K562 (cell line): ENCODE measurements around the gene ZBP1. TPM values are rescaled to one million over a fixed set of nuclear protein-coding genes. Genes with fewer than 3 reads are reported as not detected.

Source experiments
- C11orf30 ChIP-seq: fragments of 450-650 bp; IDR thresholded peaks from 2 replicates; pipeline ENCODE4 v1.6.1; 2016; ENCODE audit warnings: low read depth, mild to moderate bottlenecking
- HDGF ChIP-seq: fragments of 450-650 bp; IDR thresholded peaks from 2 replicates; pipeline ENCODE4 v1.6.1; 2016
- HES1 ChIP-seq: fragments of 450-650 bp; IDR thresholded peaks from 2 replicates; pipeline ENCODE4 v1.6.1; 2016; ENCODE audit warnings: low read depth, mild to moderate bottlenecking, moderate library complexity
- HEY1 ChIP-seq: fragments of 250-450 bp; sonication (Bioruptor Pico); IDR thresholded peaks from 2 replicates; pipeline ENCODE4 v1.5.0; 2020; ENCODE audit warnings: mild to moderate bottlenecking, moderate library complexity, borderline replicate concordance
- MAFG ChIP-seq: fragments of 450-650 bp; conservative IDR thresholded peaks from 2 replicates; pipeline ENCODE4 v1.6.1; 2016; ENCODE audit warnings: missing genetic modification characterization, missing compliant biosample characterization
- NFE2L1 ChIP-seq: fragments of 450-650 bp; IDR thresholded peaks from 2 replicates; pipeline ENCODE4 v1.6.1; 2016; ENCODE audit warnings: missing genetic modification characterization, low read depth, mild to moderate bottlenecking, missing compliant biosample characterization, moderate library complexity, borderline replicate concordance
- PPARD ChIP-seq: fragments of 250-450 bp; sonication (Bioruptor Pico); IDR thresholded peaks from 2 replicates; pipeline ENCODE4 v1.8.0; 2022; ENCODE audit warnings: inconsistent platforms, mild to moderate bottlenecking, moderate library complexity
- SLC30A9 ChIP-seq: fragments of 250-450 bp; sonication (Bioruptor Pico); IDR thresholded peaks from 2 replicates; pipeline ENCODE4 v1.8.0; 2022; ENCODE audit warnings: mild to moderate bottlenecking, moderate library complexity
- TSC22D4 ChIP-seq: fragments of 450-650 bp; IDR thresholded peaks from 2 replicates; pipeline ENCODE4 v1.6.1; 2016; ENCODE audit warnings: missing genetic modification characterization, missing biosample characterization, control low read depth
- VEZF1 ChIP-seq: fragments of 200-800 bp; sonication (Bioruptor generic); IDR thresholded peaks from 2 replicates; pipeline ENCODE4 v1.6.1; 2017; ENCODE audit warnings: missing genetic modification characterization, missing compliant biosample characterization
- ZBTB26 ChIP-seq: fragments of 450-650 bp; formaldehyde crosslinking; IDR thresholded peaks from 2 replicates; pipeline ENCODE4 v1.4.0; 2022; ENCODE audit warnings: missing genetic modification characterization
- ZFPM2 ChIP-seq: fragments of 250-450 bp; sonication (Bioruptor Pico); IDR thresholded peaks from 2 replicates; pipeline ENCODE4 v1.5.1; 2022; ENCODE audit warnings: mild to moderate bottlenecking
- ZNF316 ChIP-seq: fragments of 450-650 bp; IDR thresholded peaks from 2 replicates; pipeline ENCODE4 v1.6.1; 2016
- ZNF384 ChIP-seq: IDR thresholded peaks from 2 replicates; pipeline ENCODE4 v1.6.1; 2012; ENCODE audit warnings: low read depth, low read length, improper control_type of control experiment
- ZNF707 ChIP-seq: fragments of 250-450 bp; sonication (Bioruptor Pico); conservative IDR thresholded peaks from 2 replicates; pipeline ENCODE4 v1.8.0; 2022; ENCODE audit warnings: inconsistent platforms, mild to moderate bottlenecking, moderate library complexity
- polyA plus RNA-seq, 8 experiments: library from polyadenylated mRNA; depleted of rRNA in 4 of 8; stranded (reverse) in 5 of 8; unstranded in 3 of 8; fragments of >200 nt; fragmentation: Nextera tagmentation in 2 of 8; fragmentation: Illumina TruSeq in 1 of 8; extraction: Ambion mirVana in 2 of 8; extraction: Trizol in 1 of 8; gene quantifications; 2 replicates each; pipeline versions ENCODE4 v1.2.1 to v1.2.3, GENCODE V29; 2011 to 2014; ENCODE audit warnings: inconsistent platforms in 1 of 8, missing spikeins in 1 of 8
- total RNA-seq, 7 experiments: library from RNA; depleted of rRNA in 6 of 7; stranded (reverse); fragments of >200 nt in 6 of 7; fragmentation: Illumina TruSeq in 2 of 7; extraction: Trizol in 2 of 7; gene quantifications; 2 replicates each; pipeline versions ENCODE4 v1.2.1 to v1.2.3, GENCODE V29; 2011 to 2021; ENCODE audit warnings: low replicate concordance in 1 of 7
- TF ChIP-seq, protein P1 (sequence below): fragments of 250-450 bp; sonication (Bioruptor Pico); IDR thresholded peaks from 2 replicates; pipeline ENCODE4 v1.4.0; 2020

ZBP1 gene
- total and polyA plus RNA-seq, 9 of the 15 experiments (the other 6 are each of a cell fraction or from before 2014, with no cell fraction given), result not detected

DNA sequence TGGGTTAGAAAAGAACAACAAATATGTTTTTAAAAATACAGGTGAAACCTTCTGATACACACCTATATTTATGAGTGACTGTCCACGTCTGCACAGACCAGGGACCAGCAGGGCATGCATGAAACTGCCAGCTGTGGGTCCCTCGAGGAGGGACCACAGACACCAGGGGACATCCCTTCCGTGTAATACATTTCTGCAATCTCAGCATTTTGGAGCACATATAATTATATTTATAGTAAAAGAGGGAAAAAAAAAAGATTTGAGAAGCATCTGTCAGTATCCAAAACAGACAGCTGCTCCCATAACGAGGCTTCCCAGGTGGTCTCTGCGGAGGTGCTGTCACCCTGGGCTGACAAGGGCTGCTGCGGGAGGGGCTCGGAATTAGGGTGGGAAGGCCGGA lies 49.4 kb upstream of the ZBP1 start (continued):
- TF ChIP-seq HEY1 (CRISPR knock-in tag) (no peak), PPARD (CRISPR knock-in tag) (no peak), TSC22D4 (tag) (no peak), ZNF707 (CRISPR knock-in tag) (no peak), HES1 (no peak), NFE2L1 (tag) (no peak), HDGF (no peak), ZNF316 (peak; percentile 66), SLC30A9 (CRISPR knock-in tag) (no peak), C11orf30 (peak; percentile 67), ZNF384 (no peak), VEZF1 (CRISPR knock-in tag) (no peak), ZFPM2 (CRISPR knock-in tag) (no peak), MAFG (tag) (peak; percentile 55), ZBTB26 (CRISPR knock-in tag) (no peak)
- TF ChIP-seq, protein P1, sequence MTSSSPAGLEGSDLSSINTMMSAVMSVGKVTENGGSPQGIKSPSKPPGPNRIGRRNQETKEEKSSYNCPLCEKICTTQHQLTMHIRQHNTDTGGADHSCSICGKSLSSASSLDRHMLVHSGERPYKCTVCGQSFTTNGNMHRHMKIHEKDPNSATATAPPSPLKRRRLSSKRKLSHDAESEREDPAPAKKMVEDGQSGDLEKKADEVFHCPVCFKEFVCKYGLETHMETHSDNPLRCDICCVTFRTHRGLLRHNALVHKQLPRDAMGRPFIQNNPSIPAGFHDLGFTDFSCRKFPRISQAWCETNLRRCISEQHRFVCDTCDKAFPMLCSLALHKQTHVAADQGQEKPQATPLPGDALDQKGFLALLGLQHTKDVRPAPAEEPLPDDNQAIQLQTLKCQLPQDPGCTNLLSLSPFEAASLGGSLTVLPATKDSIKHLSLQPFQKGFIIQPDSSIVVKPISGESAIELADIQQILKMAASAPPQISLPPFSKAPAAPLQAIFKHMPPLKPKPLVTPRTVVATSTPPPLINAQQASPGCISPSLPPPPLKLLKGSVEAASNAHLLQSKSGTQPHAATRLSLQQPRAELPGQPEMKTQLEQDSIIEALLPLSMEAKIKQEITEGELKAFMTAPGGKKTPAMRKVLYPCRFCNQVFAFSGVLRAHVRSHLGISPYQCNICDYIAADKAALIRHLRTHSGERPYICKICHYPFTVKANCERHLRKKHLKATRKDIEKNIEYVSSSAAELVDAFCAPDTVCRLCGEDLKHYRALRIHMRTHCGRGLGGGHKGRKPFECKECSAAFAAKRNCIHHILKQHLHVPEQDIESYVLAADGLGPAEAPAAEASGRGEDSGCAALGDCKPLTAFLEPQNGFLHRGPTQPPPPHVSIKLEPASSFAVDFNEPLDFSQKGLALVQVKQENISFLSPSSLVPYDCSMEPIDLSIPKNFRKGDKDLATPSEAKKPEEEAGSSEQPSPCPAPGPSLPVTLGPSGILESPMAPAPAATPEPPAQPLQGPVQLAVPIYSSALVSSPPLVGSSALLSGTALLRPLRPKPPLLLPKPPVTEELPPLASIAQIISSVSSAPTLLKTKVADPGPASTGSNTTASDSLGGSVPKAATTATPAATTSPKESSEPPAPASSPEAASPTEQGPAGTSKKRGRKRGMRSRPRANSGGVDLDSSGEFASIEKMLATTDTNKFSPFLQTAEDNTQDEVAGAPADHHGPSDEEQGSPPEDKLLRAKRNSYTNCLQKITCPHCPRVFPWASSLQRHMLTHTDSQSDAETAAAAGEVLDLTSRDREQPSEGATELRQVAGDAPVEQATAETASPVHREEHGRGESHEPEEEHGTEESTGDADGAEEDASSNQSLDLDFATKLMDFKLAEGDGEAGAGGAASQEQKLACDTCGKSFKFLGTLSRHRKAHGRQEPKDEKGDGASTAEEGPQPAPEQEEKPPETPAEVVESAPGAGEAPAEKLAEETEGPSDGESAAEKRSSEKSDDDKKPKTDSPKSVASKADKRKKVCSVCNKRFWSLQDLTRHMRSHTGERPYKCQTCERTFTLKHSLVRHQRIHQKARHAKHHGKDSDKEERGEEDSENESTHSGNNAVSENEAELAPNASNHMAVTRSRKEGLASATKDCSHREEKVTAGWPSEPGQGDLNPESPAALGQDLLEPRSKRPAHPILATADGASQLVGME (CRISPR knock-in tag), result no peak
